ENCODE data around the gene CES2.
"Not testable (repeated sequence)": the region's sequence is repeated elsewhere in the genome, so short reads cannot be mapped to it uniquely, and the experiment has no call there.

The CES2 gene, protein sequence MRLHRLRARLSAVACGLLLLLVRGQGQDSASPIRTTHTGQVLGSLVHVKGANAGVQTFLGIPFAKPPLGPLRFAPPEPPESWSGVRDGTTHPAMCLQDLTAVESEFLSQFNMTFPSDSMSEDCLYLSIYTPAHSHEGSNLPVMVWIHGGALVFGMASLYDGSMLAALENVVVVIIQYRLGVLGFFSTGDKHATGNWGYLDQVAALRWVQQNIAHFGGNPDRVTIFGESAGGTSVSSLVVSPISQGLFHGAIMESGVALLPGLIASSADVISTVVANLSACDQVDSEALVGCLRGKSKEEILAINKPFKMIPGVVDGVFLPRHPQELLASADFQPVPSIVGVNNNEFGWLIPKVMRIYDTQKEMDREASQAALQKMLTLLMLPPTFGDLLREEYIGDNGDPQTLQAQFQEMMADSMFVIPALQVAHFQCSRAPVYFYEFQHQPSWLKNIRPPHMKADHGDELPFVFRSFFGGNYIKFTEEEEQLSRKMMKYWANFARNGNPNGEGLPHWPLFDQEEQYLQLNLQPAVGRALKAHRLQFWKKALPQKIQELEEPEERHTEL

GRCh38 chr16:66935314-66936011 is at the start of gene CES2:
CES2 (plus strand) TSS chr16:66935516; CDS start chr16:66935636, 120 bp downstream.
- DNase-seq (ENCODE audit: low spot score) = no peak

DNA sequence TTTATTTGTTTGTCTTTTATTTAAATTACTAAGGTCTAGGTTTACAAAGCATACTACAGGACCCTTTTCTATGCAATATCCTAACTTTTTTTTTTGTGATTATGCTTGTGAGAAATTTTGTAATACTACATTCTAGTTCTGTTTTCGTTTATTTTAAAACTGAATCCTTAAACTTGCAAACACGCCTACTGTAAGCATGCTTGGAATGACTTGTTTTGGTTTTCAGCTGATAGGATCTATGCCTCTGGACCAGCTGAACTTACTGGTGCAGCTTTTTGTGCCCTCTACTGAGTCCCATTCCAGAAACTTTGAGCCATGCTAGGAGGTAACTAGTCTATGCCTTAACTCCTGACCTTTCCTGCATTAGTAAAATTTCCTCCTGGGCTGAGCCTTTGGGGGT is 49.0 kb upstream of the CES2 start:
- DNase-seq (ENCODE audit: low spot score) = no peak

DNA sequence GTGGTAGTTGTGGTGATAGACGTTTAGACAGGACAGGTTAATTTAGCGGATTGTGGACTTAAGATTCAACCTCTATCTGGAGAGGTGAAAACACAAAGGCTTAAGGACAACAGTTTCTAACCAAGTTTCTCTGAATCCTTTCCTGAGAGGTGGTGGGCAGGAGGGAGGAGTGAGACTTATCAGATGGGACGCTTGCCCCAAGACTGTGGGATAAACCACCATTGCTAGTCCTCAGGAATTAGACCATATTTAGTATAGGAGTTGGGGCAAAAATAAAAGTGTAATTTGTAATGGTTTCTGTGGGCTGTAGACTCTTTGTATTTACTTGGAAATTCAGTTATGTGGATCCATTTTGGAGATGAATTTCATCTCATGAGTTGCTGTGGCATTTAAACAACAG is 48.4 kb upstream of the CES2 start:
- no peak for DNase-seq (ENCODE audit: low spot score)

GRCh38 chr16:66888647-66889615 is 46.4 kb upstream of the CES2 start:
- no peak for DNase-seq (ENCODE audit: low spot score)

GRCh38 chr16:66889622-66890021 is 45.7 kb upstream of the CES2 start:
- DNase-seq (ENCODE audit: low spot score) = no peak

DNA sequence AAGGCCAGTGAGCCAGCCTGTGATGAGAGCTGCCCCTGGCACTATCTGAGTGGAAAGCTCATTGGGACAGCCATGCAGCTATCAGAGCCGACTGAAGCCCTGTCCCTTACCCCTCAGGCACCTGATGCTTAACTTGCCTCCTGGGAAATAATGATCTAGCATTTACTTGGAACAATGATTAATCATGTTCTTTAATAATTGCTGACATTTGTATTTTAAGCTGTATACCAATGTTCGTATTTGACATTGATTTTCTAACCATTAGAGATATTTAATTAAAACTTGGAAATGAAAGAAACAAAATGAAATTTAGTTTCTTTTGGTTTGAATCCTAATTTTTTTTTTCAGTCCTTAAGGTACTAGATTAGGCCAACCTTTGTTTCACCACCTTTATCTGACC is 44.5 kb upstream of the CES2 start:
- DNase-seq (ENCODE audit: low spot score) = no peak

GRCh38 chr16:66891360-66891759 is 44.0 kb upstream of the CES2 start:
- DNase-seq (ENCODE audit: low spot score) = no peak

DNA sequence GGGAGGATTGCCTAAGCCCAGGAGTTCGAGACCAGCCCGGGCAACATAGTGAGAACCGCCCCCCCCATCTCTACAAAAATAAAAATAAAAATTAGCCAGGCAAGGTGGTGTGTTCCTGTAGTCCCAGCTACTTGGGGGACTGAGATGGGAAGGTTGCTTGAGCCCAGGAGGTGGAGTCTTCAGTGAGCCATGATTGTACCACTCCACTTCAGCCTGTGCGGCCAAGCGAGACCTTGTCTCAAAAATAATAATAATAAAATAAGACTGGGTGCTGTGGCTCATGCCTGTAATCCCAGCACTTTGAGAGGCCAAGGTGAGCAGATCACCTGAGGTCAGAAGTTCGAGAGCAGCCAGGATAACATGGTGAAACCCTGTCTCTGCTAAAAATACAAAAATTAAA is 43.5 kb upstream of the CES2 start:
- DNase-seq (ENCODE audit: low spot score) = no peak

GRCh38 chr16:66894055-66894454 is 41.3 kb upstream of the CES2 start:
- DNase-seq (ENCODE audit: low spot score) = no peak

DNA sequence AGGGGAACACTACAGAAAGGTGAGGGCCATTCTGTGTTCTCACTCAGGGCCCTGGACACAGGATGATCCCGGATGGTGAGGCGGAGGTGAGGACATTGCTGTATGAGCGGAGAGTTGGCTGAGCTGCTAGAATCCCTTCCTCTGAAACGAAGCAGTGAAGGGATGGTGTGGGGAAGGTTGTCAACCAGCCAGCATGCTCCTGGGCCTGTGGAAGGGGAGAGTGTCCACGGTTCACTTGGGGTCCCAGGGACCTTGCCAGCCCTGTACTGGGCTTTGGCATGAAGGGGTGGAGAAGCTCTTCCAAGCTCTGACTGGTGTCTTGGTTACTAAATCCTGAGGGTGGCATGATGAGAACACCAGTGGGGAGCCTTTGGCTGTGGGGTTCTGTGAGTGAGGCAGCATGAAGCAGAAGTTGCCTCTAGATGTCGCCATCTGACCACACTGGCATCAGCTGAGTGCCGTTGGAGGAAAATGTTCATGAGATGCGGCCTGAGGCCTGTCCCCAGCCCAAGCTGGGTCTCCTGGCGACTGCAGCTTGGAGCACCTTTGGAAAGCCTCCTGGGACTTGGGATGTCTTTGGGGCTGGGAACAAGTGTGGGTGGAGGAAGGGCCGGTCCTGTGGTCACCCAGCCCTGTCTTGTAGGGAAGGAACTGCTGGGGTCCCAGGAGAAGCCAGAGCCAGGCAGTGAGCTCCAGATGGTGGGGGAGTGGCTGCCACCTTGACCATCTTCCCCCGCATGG is 40.2 kb upstream of the CES2 start:
- peak; percentile 71 for DNase-seq (ENCODE audit: low spot score)

DNA sequence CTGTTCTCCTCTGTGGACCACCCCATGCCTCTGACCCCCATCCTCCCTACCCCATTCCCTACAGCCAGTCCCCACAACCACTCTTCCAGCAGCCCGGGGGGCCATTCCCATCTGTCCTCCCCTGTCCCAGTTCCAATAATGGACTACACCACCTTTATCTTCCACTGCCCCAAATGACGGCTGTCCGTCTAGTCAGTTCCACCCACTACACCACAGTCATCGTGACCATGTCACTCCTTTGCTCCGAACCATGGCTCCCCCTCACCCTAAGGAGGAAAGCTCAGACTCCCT is 39.7 kb upstream of the CES2 start:
- no peak for DNase-seq (ENCODE audit: low spot score)

GRCh38 chr16:66895999-66896398 is 39.3 kb upstream of the CES2 start:
- DNase-seq (ENCODE audit: low spot score) = no peak

DNA sequence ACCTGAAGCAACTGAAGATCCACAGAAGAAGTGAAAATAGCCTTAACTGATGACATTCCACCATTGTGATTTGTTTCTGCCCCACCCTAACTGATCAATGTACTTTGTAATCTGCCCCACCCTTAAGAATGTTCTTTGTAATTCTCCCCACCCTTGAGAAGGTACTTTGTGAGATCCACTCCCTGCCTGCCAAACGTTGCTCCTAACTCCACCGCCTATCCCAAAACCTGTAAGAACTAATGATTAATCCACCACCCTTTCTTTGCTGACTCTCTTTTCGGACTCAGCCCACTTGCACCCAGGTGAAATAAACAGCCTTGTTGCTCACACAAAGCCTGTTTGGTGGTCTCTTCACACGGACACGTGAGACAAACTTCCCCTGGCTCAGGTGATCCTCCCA is 38.6 kb upstream of the CES2 start:
- DNase-seq (ENCODE audit: low spot score) = not testable (repeated sequence)

GRCh38 chr16:66898207-66898606 is 37.1 kb upstream of the CES2 start:
- DNase-seq (ENCODE audit: low spot score) = no peak

DNA sequence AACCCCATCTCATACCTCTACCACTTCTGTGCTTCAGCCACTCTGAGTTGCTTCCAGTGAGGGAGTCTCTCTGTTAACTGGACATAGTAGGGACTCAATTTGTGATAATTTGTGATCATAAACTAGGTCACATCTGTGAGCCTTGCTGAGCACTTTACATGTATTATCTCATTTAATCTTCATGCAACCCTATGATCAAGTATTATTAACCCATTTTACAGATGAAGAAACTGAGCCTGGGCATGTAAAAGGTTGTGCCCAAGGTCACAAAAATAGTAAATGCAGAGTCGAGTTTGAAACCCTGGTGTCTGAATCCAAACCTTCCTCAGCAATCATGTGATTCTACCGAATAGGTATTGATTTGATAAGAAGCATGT is 36.4 kb upstream of the CES2 start:
- DNase-seq (ENCODE audit: low spot score) = no peak

GRCh38 chr16:66899310-66899944 is 35.9 kb upstream of the CES2 start:
- no peak for DNase-seq (ENCODE audit: low spot score)

GRCh38 chr16:66899945-66900710 is 35.2 kb upstream of the CES2 start:
- DNase-seq (ENCODE audit: low spot score) = peak; percentile 66

DNA sequence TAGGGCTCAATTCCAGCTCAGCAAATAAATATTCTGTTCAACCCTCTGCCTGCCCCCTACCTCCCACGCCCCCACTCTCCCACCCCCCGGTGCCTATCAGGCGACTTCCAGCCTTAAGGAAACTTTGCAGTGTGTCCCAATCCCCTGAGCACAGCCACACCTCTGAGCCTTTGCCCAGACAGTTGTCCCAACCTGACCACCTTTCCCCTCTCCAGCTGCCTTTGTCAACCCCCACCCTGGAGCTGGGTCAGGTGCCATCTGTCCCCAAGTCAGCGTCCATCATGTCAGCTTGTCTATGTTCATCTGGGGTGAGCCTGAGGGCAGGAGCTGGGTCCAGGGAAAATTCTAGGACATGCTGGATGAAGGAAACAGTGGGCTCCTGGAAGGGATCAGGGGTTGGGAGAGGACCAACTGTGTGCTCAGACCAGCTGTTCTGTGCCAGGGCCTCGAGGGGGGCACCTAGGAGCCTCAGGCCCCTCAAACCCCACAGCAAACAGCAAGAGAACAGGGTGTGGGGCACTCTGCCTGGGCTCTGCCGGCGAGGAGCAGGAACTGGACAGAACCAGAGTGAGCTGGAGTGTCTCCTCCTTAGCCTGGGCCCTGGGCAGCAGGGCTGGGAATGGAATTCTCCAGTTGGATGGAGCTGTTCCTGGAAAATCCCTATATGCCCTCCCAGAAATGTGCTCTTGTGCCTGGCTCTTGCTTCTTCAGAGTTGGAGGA is 34.4 kb upstream of the CES2 start:
- no peak for DNase-seq (ENCODE audit: low spot score)

GRCh38 chr16:66901626-66902025 is 33.7 kb upstream of the CES2 start:
- no peak for DNase-seq (ENCODE audit: low spot score)
